Neural cell (in vitro differentiated cells): ENCODE results near the gene PLA1A.

ENCODE experiments used
- CTCF ChIP-seq: fragments of 450-650 bp; IDR thresholded peaks from 2 replicates; pipeline ENCODE4 v1.5.1; 2014; ENCODE audit warnings: antibody characterized with exemption, mild to moderate bottlenecking, moderate library complexity; ENCODE audit not compliant: poor library complexity, severe bottlenecking
- EP300 ChIP-seq: fragments of 450-650 bp; conservative IDR thresholded peaks from 2 replicates; pipeline ENCODE4 v1.6.1; 2014; ENCODE audit warnings: antibody characterized with exemption, mild to moderate bottlenecking, moderate library complexity; ENCODE audit not compliant: poor library complexity, severe bottlenecking
- EZH2 ChIP-seq: fragments of 200-600, 300-800 bp; shearing (Covaris generic), sonication (generic); IDR thresholded peaks from 2 replicates; pipeline ENCODE4 v1.6.1; 2014; ENCODE audit warnings: antibody characterized with exemption, low read length, borderline replicate concordance, mild to moderate bottlenecking; ENCODE audit not compliant: insufficient read depth, poor library complexity, severe bottlenecking
- MXI1 ChIP-seq: fragments of 450-650 bp; conservative IDR thresholded peaks from 2 replicates; pipeline ENCODE4 v1.6.1; 2014; ENCODE audit warnings: antibody characterized with exemption, mild to moderate bottlenecking; ENCODE audit not compliant: poor library complexity, severe bottlenecking
- POLR2AphosphoS5 ChIP-seq: IDR thresholded peaks from 2 replicates; pipeline ENCODE4 v1.6.1; 2012
- RAD21 ChIP-seq: fragments of 450-650 bp; conservative IDR thresholded peaks from 2 replicates; pipeline ENCODE4 v1.6.1; 2014; ENCODE audit warnings: antibody characterized with exemption, mild to moderate bottlenecking, moderate library complexity
- REST ChIP-seq: IDR thresholded peaks from 2 replicates; pipeline ENCODE4 v1.6.1; 2012; ENCODE audit warnings: borderline replicate concordance
- SMC3 ChIP-seq: fragments of 450-650 bp; conservative IDR thresholded peaks from 2 replicates; pipeline ENCODE4 v1.6.1; 2014; ENCODE audit warnings: antibody characterized with exemption, mild to moderate bottlenecking, moderate library complexity; ENCODE audit not compliant: poor library complexity
- TAF1 ChIP-seq: IDR thresholded peaks from 2 replicates; pipeline ENCODE4 v1.6.1; 2012; ENCODE audit warnings: low read depth

DNA sequence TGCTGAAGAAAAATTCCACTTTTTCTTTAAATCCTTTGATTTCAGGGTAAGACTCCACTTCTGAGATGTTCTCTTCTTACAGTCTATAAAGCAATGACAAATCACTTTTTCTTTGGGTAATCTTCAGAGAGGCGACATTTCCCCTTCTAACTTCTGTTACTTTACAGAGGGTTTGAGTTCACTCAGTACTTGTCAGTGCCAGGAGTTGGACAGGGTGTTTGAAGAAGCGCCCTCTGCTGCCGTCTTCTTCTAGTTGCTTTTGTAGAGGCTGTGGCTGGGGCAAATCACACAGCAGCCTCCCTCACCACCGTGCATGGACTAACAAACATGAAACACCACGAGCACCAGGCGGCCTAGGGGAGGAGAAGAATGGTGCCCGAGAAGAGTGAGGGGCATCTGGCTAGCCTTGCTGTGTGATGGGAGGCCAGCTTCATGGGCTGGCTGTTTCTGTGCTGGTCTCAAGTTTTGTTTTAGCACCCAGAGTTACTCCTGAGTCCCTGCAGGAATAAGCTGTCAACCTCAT is 38.2 kb upstream of the PLA1A start, which contains the start of gene CD80:
- TF ChIP-seq CTCF (no peak), REST (no peak), EP300 (no peak), EZH2 (no peak), MXI1 (no peak), SMC3 (no peak), POLR2AphosphoS5 (no peak), RAD21 (no peak), TAF1 (no peak)
